Skin epidermis (tissue), 12 donors: Measurements from ENCODE around the gene CBY1.

Source experiments
- H3K27ac ChIP-seq, 21 experiments: fragments of 200-600 bp; sonication (generic) in 11 of 21; one replicate each; pipeline ENCODE4 v1.5.0; 2020; ENCODE audit warnings: mild to moderate bottlenecking in 3 of 21, inconsistent platforms in 2 of 21, moderate library complexity in 2 of 21
- H3K4me3 ChIP-seq, 7 experiments: fragments of 200-600 bp; sonication (generic) in 2 of 7; one replicate each; pipeline ENCODE4 v1.5.0; 2020; ENCODE audit warnings: inconsistent platforms in 2 of 7, mild to moderate bottlenecking in 2 of 7, moderate library complexity in 1 of 7

CBY1 gene

DNA sequence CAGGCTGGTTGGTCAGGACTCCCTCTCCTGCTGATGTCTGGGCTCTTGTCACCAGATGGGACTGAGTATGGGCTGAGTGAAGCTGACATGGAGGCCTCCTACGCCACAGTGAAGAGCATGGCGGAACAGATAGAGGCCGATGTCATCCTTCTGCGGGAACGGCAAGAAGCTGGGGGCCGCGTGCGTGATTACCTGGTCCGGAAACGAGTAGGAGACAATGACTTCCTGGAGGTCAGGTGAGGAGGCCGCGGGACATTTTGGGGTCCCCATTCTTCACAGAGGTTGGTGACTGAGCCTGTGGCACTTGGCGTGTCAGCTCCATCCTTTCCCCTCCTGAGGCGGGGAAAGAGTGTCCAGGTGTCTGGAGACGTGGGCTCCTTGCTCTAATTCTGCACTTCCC is 59.4 kb downstream of the CBY1 start:
- Histone ChIP-seq H3K4me3 (no peak overlapping the region), H3K27ac (no peak overlapping the region)

DNA sequence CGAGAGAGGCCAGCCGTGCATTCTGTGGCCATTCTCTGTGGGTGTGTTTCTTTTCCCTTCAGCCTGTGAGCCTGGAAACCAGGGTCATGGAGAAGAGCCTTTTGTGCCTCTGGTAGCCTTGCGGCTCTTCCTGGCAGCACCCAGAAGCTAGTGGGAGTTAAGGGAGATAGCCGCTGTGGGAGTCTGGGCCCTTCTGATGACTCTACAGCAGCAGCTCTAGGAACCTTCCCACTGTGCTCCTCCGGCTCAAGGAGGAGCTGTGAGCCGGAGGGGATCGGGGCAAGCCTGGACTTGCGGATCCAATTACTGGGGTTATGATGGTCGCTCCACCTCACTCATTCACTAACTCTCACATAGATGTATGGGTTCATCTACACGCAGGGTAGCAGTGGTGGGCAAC is 59.8 kb downstream of the CBY1 start:
- Histone ChIP-seq H3K4me3 (no peak overlapping the region), H3K27ac (no peak overlapping the region)

DNA sequence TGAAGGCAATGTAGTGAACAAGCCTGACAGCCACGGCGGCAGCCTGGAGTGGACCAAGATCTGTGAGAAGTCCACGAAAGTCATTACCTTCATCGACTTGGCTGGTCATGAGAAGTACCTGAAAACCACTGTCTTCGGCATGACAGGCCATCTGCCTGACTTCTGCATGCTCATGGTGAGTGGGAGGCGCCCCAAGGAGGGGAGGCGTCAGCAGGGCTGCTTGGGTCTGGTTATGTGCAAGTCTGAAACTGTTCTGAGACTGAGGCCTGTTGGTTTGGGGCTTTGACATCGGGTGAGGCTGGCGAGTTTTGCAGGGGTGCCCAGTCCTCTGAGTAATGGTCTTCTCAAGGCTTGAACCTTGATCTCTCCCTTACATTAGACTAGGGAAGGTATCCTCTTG is 60.4 kb downstream of the CBY1 start:
- Histone ChIP-seq H3K4me3 (no peak overlapping the region), H3K27ac (no peak overlapping the region)

DNA sequence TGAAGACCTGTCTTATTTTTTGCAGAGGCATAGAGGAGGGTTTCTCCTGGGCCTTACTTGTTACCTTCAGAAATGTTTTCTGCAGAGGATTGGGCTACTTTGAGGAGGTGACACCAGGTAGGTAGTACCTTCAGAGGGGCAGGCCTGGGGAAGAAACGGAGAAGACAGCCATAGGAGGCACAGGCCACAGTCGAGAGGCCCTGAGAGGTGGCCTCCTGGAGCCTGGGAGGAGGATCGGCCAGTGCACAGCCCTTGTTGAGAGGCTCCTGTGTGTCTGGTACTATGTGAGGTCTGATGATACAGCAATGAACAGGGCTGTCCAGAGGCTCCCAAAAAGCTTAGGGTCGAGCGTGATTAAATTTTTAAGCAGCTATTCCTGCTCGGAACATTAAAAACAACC is 60.8 kb downstream of the CBY1 start:
- no peak overlapping the region for H3K4me3 ChIP-seq
- H3K27ac ChIP-seq = peak overlapping the region in 1 of 21 experiments; percentile 32

DNA sequence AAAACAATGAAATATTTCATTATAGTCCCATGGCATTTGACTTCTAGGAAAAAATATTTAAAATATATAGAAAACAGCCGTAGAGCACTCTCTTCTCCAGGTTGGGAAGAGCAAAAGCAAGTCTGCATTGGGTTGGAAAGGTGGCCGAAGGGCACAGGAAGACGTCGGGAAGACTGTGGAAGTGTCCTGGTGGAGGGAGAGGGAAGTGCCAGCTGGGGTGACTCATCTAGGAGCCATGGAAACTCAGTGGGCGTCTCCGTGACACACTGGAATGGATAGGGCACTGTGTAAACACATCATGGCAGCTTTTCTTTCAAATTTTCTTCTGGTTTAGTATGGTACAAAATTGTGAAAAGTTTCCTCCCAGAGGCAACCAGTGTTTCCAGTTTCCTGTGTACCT is 62.0 kb downstream of the CBY1 start:
- Histone ChIP-seq H3K27ac (peak overlapping the region in 3 of 21 experiments; percentile 18 to 44 (median 20)), H3K4me3 (no peak overlapping the region)

DNA sequence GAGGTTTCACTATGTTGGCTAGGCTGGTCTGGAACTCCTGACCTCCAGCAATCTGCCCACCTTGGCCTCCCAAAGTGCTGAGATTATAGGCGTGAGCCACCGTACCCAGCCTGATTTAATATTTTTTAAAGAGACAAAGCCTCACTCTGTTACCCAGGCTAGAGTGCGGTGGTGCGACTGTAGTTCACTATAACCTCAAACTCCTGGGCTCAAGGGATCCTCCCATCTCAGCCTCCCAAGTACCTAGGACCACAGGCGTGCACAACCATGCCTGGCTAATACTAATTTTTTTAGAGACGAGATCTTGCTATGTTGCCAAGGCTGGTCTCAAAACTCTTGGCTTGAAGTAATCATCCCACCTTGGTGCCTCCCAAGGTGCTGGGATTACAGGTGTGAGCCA is 62.8 kb downstream of the CBY1 start:
- Histone ChIP-seq H3K27ac (peak overlapping the region in 2 of 21 experiments; percentile 18 to 25), H3K4me3 (no peak overlapping the region)

DNA sequence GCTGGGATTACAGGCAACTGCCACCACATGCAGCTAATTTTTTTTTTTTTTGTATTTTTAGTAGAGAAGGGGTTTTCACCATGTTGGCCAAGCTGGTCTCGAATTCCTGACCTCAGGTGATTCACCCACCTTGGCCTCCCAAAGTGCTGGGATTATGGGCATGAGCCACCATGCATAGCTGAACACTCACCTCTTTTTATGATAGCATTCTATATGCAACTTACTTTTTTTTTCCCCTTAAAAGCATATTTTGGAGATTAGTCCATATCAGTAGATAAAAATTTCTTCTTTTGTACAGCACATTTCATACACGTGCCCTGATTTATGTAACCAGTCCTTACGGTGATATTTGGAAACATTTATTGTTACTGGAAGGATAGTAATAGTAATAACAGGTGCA is 63.9 kb downstream of the CBY1 start:
- Histone ChIP-seq H3K4me3 (no peak overlapping the region), H3K27ac (no peak overlapping the region)

DNA sequence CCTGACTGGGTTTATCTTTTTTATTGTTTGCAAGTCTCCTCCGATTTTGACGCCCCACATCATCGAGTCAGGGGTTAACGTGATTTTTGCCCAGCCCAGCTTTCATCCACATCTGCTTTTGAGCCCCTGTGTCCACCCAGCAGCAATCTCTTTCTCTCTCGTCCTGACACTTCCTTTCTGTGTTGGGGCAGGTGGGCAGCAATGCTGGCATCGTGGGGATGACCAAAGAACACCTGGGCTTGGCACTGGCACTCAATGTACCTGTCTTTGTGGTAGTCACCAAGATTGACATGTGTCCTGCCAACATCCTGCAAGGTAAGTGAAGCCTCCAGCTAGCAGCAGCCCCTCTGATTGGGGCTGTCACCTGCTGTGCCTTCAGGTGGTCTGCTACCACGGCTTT is 65.1 kb downstream of the CBY1 start:
- Histone ChIP-seq H3K27ac (no peak overlapping the region), H3K4me3 (no peak overlapping the region)
